Heart left ventricle (tissue), 16 donors: ENCODE measurements around the gene CDH11. TPM values are rescaled to one million over a fixed set of nuclear protein-coding genes. Genes with fewer than 3 reads are reported as not detected.

Experiments used
- ATAC-seq, 4 donors: fragments of 200-7000 bp; cut with Tn5 transposase; one replicate each; pipeline ENCODE4 v1.9.1; 2020 to 2022; ENCODE audit warnings: moderate library complexity in 4 of 4, mild to moderate bottlenecking in 3 of 4, moderate number of reproducible peaks in 1 of 4
- DNase-seq, 5 donors: peaks; one replicate each; pipeline ENCODE4 v3.0.0-alpha.2; 2020
- H3K27ac ChIP-seq, 12 donors: fragments of 200-600 bp; sonication (generic) in 4 of 12; one replicate each; pipeline versions ENCODE4 v1.5.0 to v1.8.0; 2016 to 2022; ENCODE audit warnings: mild to moderate bottlenecking in 2 of 12
- H3K27me3 ChIP-seq, 9 donors: fragments of 200-600 bp; sonication (generic) in 2 of 9; one replicate each; pipeline versions ENCODE4 v1.5.1 to v1.8.0; 2016 to 2022; ENCODE audit warnings: mild to moderate bottlenecking in 3 of 9
- H3K36me3 ChIP-seq, 9 donors: fragments of 200-600 bp; sonication (generic) in 2 of 9; one replicate each; pipeline versions ENCODE4 v1.5.0 to v1.8.0; 2018 to 2022; ENCODE audit warnings: mild to moderate bottlenecking in 2 of 9
- H3K4me1 ChIP-seq, 12 donors: fragments of 200-600 bp; sonication (generic) in 4 of 12; one replicate each; pipeline versions ENCODE4 v1.5.0 to v1.8.0; 2016 to 2022; ENCODE audit warnings: mild to moderate bottlenecking in 3 of 12
- H3K4me3 ChIP-seq, 12 donors: fragments of 200-600 bp; sonication (generic) in 4 of 12; one replicate each; pipeline versions ENCODE4 v1.5.0 to v1.8.0; 2017 to 2022; ENCODE audit warnings: mild to moderate bottlenecking in 9 of 12, moderate library complexity in 4 of 12
- H3K9me3 ChIP-seq, 12 donors: fragments of 200-600 bp; sonication (generic) in 4 of 12; one replicate each; pipeline versions ENCODE4 v1.5.0 to v1.8.0; 2016 to 2022; ENCODE audit warnings: mild to moderate bottlenecking in 1 of 12
- POLR2A ChIP-seq, 2 donors: fragments of 450-650 bp; IDR thresholded peaks; one replicate each; pipeline ENCODE4 v1.6.1; 2017; ENCODE audit warnings: antibody characterized with exemption in 2 of 2, mild to moderate bottlenecking in 2 of 2, moderate library complexity in 2 of 2
- WGBS, 4 donors: extraction: QIAGEN DNeasy Blood & Tissue Kit in 2 of 4; methylation state at CpG; one replicate each; pipeline versions ENCODE4 v1.1.5 to v1.1.7; 2013 to 2018; 5-methylcytosine and 5-hydroxymethylcytosine counted together
- intact Hi-C, 10 donors: fragments of 100-400 bp; cut with DNase I; formaldehyde crosslinking; loops; one replicate each; pipeline versions ENCODE4 v1.11.1 to v1.14.2; 2022
- polyA plus RNA-seq, 2 donors: library from polyadenylated mRNA; stranded (reverse); fragments of 200-250 nt; gene quantifications; one replicate each; pipeline ENCODE4 v1.2.3, GENCODE V29; 2013
- total RNA-seq, 9 donors: library from RNA; depleted of rRNA in 2 of 9; stranded (reverse); fragments of >200 nt in 2 of 9; fragmentation: NEBNext Ultra II Directional in 3 of 9; extraction: Animal tissue kit (Norgen Biotek cat#: 25700) in 3 of 9; gene quantifications; one replicate each; pipeline versions ENCODE4 v1.1.0 to v1.2.4, GENCODE V29; 2016 to 2023
- TF ChIP-seq, protein P1 (sequence below), 12 donors: fragments of 200-600 bp; sonication (generic) in 4 of 12; IDR thresholded peaks; one replicate each; pipeline versions ENCODE4 v1.5.0 to v1.8.0; 2018 to 2022; ENCODE audit warnings: antibody characterized with exemption in 12 of 12, mild to moderate bottlenecking in 5 of 12
- donor health status: ischemic (EF 13 %, LVEDD 7.1; RV severe dilation, severe dysfunction).
- donor health status: healthy with polysubstance abuse.
- donor health status: DM: no; HTN: yes; CAD: no.
- donor health status: DM: no; HTN: no; CAD: no.
- donor health status: ischemic (EF 25% LVEDD 6.9; RV normal size, moderate dysfunction).
- donor health status: ischemic (EF 25% LVEDD 5.7; RV mildly dilated, moderate dysfunction).
- donor health status: healthy.
- donor health status: DM: yes; HTN: yes; CAD: no.
- donor health status: ischemic (EF 35%, LVEDD 5.7; RV mildly dilated, moderate dysfunction).
- donor health status: nonischemic (EF 11% LVEDD 7.7; RV severe dilation, severe dysfunction).
- donor health status: DM: yes; HTN: yes; CAD: no.
- donor health status: PGD.
- donor health status: ischemic (EF 29% LVEDD 5.4; RV normal size, mild dysfunction).
- donor health status: nonischemic (EF 23%, LVEDD 6.1; RV moderate dilation, normal function).

The CDH11 gene
- total and polyA plus RNA-seq, 11 donors: 1.4 to 37.1 (median 7.4) TPM

- no peak for DNase-seq
- Histone ChIP-seq H3K4me3 (no peak overlapping the region), H3K9me3 (no peaks in the 10 kb centered on the region), H3K36me3 (no peaks in the 10 kb centered on the region), H3K4me1 (peaks cover 0 to 10% (median 0%) of the 10 kb centered on the region in 12 donors), H3K27ac (no peak overlapping the region), H3K27me3 (no peaks in the 10 kb centered on the region)
- no peak for ATAC-seq
- intact Hi-C loops: no loop called here
- 82 to 89% (median 85%) methylated on average over 2 of the region's 2 CpGs for WGBS, 4 donors
- TF ChIP-seq POLR2A (IDR thresholded peaks at IDR 0.05): no peak
- TF ChIP-seq, protein P1, sequence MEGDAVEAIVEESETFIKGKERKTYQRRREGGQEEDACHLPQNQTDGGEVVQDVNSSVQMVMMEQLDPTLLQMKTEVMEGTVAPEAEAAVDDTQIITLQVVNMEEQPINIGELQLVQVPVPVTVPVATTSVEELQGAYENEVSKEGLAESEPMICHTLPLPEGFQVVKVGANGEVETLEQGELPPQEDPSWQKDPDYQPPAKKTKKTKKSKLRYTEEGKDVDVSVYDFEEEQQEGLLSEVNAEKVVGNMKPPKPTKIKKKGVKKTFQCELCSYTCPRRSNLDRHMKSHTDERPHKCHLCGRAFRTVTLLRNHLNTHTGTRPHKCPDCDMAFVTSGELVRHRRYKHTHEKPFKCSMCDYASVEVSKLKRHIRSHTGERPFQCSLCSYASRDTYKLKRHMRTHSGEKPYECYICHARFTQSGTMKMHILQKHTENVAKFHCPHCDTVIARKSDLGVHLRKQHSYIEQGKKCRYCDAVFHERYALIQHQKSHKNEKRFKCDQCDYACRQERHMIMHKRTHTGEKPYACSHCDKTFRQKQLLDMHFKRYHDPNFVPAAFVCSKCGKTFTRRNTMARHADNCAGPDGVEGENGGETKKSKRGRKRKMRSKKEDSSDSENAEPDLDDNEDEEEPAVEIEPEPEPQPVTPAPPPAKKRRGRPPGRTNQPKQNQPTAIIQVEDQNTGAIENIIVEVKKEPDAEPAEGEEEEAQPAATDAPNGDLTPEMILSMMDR (IDR thresholded peaks at IDR 0.05): no peak
Observed at GRCh38 chr16:64900517-64900916, 221.3 kb downstream of the CDH11 start.

DNA sequence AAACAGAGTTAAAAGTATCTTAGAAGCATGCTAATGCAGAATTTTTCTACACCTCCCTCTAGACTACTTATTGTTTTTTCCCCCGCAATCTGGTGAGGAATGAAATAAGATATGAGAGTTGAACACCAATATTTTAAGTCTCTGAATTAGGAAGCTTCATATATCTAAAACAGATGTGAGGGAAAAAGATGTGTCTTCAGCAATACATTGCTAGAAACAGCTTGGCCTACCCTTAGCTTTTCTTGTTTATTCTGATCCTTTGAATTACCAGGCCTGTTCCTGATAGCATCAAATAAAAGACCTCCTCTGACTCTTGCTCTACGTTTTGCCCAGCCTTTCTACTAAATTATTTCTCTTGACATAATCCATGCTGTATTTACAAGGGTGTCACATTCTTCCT is 221.8 kb downstream of the CDH11 start:
- H3K27ac ChIP-seq: no peak overlapping the region
- H3K4me1 ChIP-seq: peaks cover 0 to 10% (median 0%) of the 10 kb centered on the region in 12 donors
- no peaks in the 10 kb centered on the region for H3K36me3 ChIP-seq
- TF ChIP-seq, protein P1 (IDR thresholded peaks at IDR 0.05): no peak
- TF ChIP-seq POLR2A (IDR thresholded peaks at IDR 0.05): no peak
- WGBS, 4 donors: 40 to 56% (median 46%) methylated on average over 2 of the region's 2 CpGs
- ATAC-seq (no peak), DNase-seq (no peak)
- intact Hi-C loops: no loop called here
- no peaks in the 10 kb centered on the region for H3K27me3 ChIP-seq
- H3K9me3 ChIP-seq: no peaks in the 10 kb centered on the region
- no peak overlapping the region for H3K4me3 ChIP-seq

- intact Hi-C loops: no loop called here
- Histone ChIP-seq H3K4me1 (peaks cover 0 to 10% (median 0%) of the 10 kb centered on the region in 12 donors), H3K36me3 (no peaks in the 10 kb centered on the region), H3K9me3 (no peaks in the 10 kb centered on the region), H3K27me3 (no peaks in the 10 kb centered on the region), H3K27ac (peak overlapping the region in 3 of 12 donors; percentile 6 to 41 (median 18)), H3K4me3 (no peak overlapping the region)
- no peak for TF ChIP-seq POLR2A (IDR thresholded peaks at IDR 0.05)
- TF ChIP-seq, protein P1 (IDR thresholded peaks at IDR 0.05): no peak
- WGBS, 4 donors: 67 to 81% (median 77%) methylated on average over 2 of the region's 2 CpGs
- no peak for DNase-seq
- ATAC-seq: peak in 1 of 4 donors; percentile 64
Observed at GRCh38 chr16:64898159-64898558, 223.7 kb downstream of the CDH11 start.
